GM21528 (cell line): ENCODE measurements around the gene QSER1.
"Not testable (repeated sequence)": the region's sequence is repeated elsewhere in the genome, so short reads cannot be mapped to it uniquely, and the experiment has no call there.

Source experiments
- ATAC-seq: cut with Tn5 transposase; IDR thresholded peaks from one replicate; pipeline ENCODE4 v1.9.1; 2021; ENCODE audit warnings: mild to moderate bottlenecking, moderate library complexity; ENCODE audit not compliant: unreplicated experiment, low FRiP score

QSER1 gene

GRCh38 chr11:32892355-32893092 is at the start of gene QSER1:
QSER1 (plus strand) TSS chr11:32892811; CDS start chr11:32893126, 315 bp downstream.
- ATAC-seq: peak; percentile 74

GRCh38 chr11:32843544-32843943 is 49.1 kb upstream of the QSER1 start:
- ATAC-seq: no peak

DNA sequence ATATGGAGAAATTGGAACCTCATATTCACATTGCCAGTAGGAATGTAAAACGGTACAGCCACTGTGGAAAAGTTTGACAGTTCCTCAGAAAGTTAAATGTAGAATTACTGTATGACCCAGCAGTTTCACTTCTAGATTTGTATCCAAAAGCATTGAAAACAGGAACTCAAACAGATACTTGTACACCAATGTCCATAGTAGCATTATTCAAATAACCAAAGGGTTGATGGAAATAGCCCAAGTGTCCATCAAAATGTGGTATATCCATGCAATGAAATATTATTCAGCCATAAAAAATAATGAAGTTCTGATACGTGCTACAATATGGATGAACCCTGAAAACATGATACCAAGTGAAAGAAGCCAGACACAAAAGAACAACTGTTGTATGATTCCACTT is 45.1 kb upstream of the QSER1 start:
- ATAC-seq: no peak

- ATAC-seq: no peak
Observed at GRCh38 chr11:32849761-32850160, 42.9 kb upstream of the QSER1 start.

- ATAC-seq: no peak
Observed at GRCh38 chr11:32851251-32851650, 41.4 kb upstream of the QSER1 start.

GRCh38 chr11:32852207-32852606 is 40.4 kb upstream of the QSER1 start:
- ATAC-seq: no peak

DNA sequence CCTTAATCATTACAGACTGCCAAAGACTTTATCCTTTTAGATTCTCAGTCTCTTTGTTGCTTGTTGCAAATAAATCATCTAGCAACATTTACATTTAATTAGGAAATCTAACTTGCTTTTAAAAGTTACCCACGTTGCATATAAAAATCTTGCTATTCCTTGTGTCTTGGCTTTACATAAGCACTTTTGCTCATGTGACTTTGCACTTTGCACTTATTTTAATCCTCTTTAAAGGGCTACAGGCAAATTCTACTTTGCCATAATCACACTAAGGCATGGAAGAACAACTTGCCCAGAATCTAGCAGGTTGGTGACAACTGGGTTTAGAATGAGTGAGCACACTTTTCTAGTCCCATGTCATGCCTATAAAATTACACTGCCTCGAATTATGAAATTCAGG is 37.0 kb upstream of the QSER1 start:
- no peak for ATAC-seq

GRCh38 chr11:32858731-32859130 is 33.9 kb upstream of the QSER1 start:
- ATAC-seq: no peak

DNA sequence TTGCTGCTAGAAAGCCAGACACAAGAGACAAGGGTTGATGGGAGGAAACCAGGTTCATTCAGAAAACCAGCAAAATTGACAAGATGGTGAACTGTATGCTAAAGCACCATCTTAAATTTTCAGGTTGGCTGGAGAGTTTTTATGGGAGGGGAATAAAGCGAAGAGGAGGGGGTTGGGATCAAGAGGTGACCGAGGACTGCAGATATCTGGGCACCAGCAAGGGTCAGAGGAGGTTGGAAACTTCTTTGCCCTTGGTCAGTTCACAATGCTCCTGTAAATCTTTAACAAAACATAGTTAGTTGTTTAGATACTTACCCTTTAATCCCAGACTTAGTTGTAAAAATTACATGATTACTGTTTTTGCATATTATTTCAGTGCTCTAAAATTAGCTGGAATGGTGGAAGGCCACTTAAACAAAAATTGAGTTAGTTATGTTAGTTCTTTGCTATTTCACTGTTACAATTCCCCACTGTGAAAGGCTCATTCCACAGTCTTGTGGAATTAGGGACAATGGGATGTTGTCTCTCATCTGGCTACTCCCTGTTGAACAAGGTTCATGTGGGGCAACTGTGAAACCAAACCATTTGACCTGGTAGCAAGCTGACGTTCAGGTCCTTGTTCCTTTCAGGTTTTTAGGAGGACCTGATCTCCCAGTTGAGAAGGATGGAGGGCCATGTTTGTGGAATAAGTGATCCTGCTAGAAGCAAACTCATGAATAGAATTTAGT is 30.6 kb upstream of the QSER1 start:
- ATAC-seq: no peak

DNA sequence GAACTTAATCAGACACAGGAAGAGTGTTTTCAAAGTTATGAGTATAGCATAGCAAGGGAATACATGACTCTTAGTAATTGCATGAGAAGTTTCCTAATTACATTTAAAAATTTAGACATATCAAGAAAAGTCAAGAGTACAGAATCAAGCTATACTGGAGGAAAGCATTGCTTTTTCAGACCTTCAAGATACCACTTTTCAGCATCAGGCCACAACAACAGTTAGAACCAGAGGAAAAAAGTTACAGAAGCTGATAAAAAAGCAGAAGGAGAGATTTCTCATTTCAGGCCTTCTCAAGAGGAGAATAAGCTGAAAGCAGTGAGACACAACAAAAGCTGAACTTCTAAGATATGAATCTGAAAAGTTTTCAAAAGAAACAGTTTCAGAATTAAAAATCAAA is 28.1 kb upstream of the QSER1 start:
- no peak for ATAC-seq

- ATAC-seq: not testable (repeated sequence)
Observed at GRCh38 chr11:32868752-32869151, 23.9 kb upstream of the QSER1 start.

DNA sequence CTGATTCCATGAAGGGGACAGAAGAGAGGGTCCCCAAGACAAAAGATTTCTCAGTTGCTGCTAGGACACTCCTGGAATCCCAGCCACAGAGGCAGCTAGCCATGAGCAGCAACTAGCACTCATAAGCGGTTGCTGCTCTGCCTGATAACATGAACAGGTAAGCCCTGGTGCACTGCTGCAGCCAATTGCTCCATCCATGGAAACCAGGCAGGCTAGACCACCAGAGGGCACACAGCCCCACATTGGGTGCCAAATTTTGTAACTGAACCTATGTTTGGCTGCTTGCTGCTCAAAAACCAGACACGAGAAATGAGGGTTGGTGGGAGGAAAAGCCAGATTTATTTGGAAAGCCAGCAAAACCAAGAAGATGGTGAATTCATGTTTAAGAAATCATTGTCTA is 21.9 kb upstream of the QSER1 start:
- ATAC-seq: no peak

- no peak for ATAC-seq
Observed at GRCh38 chr11:32874132-32874531, 18.5 kb upstream of the QSER1 start.

DNA sequence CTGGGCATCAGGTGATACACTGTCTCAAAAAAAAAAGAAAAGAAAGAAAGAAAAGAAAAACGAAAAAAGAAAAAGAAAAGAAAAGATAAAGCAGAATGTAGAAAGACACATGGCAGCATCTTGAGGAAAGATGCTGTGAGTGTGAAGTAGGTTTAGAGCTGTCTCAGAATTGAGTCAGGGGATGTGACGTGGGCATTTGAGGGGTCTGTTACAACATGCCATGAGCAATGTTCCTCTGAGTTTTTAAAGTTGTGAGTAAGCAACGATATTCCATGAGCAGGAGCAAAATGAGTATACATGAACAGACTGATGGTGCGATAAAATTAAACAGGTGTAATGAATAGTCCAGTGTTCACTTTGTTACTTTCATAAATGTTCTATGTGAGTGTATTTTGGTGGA is 11.3 kb upstream of the QSER1 start:
- no peak for ATAC-seq

DNA sequence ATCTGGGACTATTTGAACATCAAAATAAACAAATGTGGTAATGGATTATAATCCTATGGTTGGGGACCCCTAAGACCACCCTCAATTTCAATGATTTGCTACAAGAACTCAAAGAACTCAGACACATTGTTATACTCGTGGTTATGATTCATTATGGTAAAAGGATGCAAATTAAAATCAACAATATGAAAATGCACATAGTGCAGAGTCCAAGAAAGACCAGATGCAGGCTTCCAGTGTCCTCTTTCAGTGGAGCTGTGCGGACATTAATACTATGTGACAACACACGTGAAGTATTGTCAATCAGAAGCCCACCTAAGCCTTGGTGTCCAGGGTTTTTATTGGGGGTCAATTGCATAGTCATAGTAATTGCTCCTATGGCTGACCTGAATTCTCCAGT is 9.2 kb upstream of the QSER1 start:
- ATAC-seq: no peak

GRCh38 chr11:32884023-32884422 is 8.6 kb upstream of the QSER1 start:
- ATAC-seq: no peak

- ATAC-seq: no peak
Observed at GRCh38 chr11:32884770-32885384, 7.7 kb upstream of the QSER1 start.

- no peak for ATAC-seq
Observed at GRCh38 chr11:32885556-32885955, 7.1 kb upstream of the QSER1 start.

GRCh38 chr11:32886180-32886579 is 6.4 kb upstream of the QSER1 start:
- ATAC-seq: no peak

GRCh38 chr11:32887707-32888383 is 4.8 kb upstream of the QSER1 start:
- ATAC-seq: not testable (repeated sequence)

- not testable (repeated sequence) for ATAC-seq
Observed at GRCh38 chr11:32888384-32888710, 4.3 kb upstream of the QSER1 start.
